ENCODE results near the gene ATP8B1.
"Not testable (repeated sequence)": the region's sequence is repeated elsewhere in the genome, so short reads cannot be mapped to it uniquely, and the experiment has no call there.

GRCh38 chr18:57820583-57820982, 17.5 kb upstream of the ATP8B1 start:
- not testable (repeated sequence) for TF ChIP-seq CTCF (IDR thresholded peaks at IDR 0.05); KDM5A (IDR thresholded peaks at IDR 0.05); CHD2 (IDR thresholded peaks at IDR 0.05; ENCODE audit: low read length, partially characterized antibody); HOXA7 (CRISPR knock-in tag; IDR thresholded peaks at IDR 0.05); SREBF2 (IDR thresholded peaks at IDR 0.05); POLR2A (IDR thresholded peaks at IDR 0.05; ENCODE audit: low read length); RCOR1 (IDR thresholded peaks at IDR 0.05; ENCODE audit: low read depth, low read length); NFE2L2 (conservative IDR thresholded peaks at IDR 0.05; ENCODE audit: low read length); ESRRA (IDR thresholded peaks at IDR 0.05; ENCODE audit: borderline replicate concordance, low read length); REST (IDR thresholded peaks at IDR 0.05)

Data from A549 (cell line).